ES-I3 (cell line): Measurements from ENCODE around the gene MMEL1.
A peak's percentile ranks its signal among the peaks of the same experiment; 100 is the strongest.

Source experiments
- H3K36me3 ChIP-seq: 2 replicates; pipeline ENCODE4 v1.6.1; 2013; ENCODE audit warnings: mild to moderate bottlenecking, low read length, control low read depth, moderate library complexity; ENCODE audit not compliant: insufficient read depth
- H3K4me1 ChIP-seq: 2 replicates; pipeline ENCODE4 v1.6.1; 2013; ENCODE audit warnings: mild to moderate bottlenecking, control low read depth, low read length; ENCODE audit not compliant: insufficient read depth
- H3K9ac ChIP-seq: 2 replicates; pipeline ENCODE4 v1.6.1; 2013; ENCODE audit warnings: low read depth, mild to moderate bottlenecking, low read length, moderate library complexity
- H3K9me3 ChIP-seq: 2 replicates; pipeline ENCODE4 v1.6.1; 2013; ENCODE audit warnings: mild to moderate bottlenecking, low read length, moderate library complexity; ENCODE audit not compliant: control insufficient read depth, insufficient read depth

The MMEL1 gene

GRCh38 chr1:2646837-2647236 lies 14.0 kb upstream of the MMEL1 start:
- Histone ChIP-seq H3K4me1 (no peaks in the 10 kb centered on the region), H3K9ac (no peak overlapping the region), H3K9me3 (peaks cover 3% of the 10 kb centered on the region; the same call in 1 of the 2 replicates), H3K36me3 (no peaks in the 10 kb centered on the region)

GRCh38 chr1:2645776-2646175 lies 13.0 kb upstream of the MMEL1 start:
- Histone ChIP-seq H3K9me3 (peaks cover 3% of the 10 kb centered on the region; the same call in 1 of the 2 replicates), H3K9ac (no peak overlapping the region), H3K4me1 (no peaks in the 10 kb centered on the region), H3K36me3 (no peaks in the 10 kb centered on the region)

GRCh38 chr1:2645143-2645542 lies 12.3 kb upstream of the MMEL1 start:
- Histone ChIP-seq H3K9ac (no peak overlapping the region), H3K4me1 (no peaks in the 10 kb centered on the region), H3K9me3 (peaks cover 3% of the 10 kb centered on the region; the same call in 1 of the 2 replicates), H3K36me3 (no peaks in the 10 kb centered on the region)

GRCh38 chr1:2644591-2645101 lies 11.8 kb upstream of the MMEL1 start:
- Histone ChIP-seq H3K36me3 (no peaks in the 10 kb centered on the region), H3K9me3 (peaks cover 3% of the 10 kb centered on the region; the same call in 1 of the 2 replicates), H3K9ac (no peak overlapping the region), H3K4me1 (no peaks in the 10 kb centered on the region)

- H3K9me3 ChIP-seq = peaks cover 3% of the 10 kb centered on the region; the same call in 1 of the 2 replicates
- H3K36me3 ChIP-seq = no peaks in the 10 kb centered on the region
- no peak overlapping the region for H3K9ac ChIP-seq
- H3K4me1 ChIP-seq = no peaks in the 10 kb centered on the region
These were observed 11.4 kb upstream of the MMEL1 start for GRCh38 chr1:2644171-2644570.

- Histone ChIP-seq H3K36me3 (no peaks in the 10 kb centered on the region), H3K9me3 (peaks cover 3% of the 10 kb centered on the region; the same call in 1 of the 2 replicates), H3K4me1 (no peaks in the 10 kb centered on the region), H3K9ac (peak overlapping the region; percentile 73)
These were observed 10.7 kb upstream of the MMEL1 start for GRCh38 chr1:2643414-2644077.

- peaks cover under 1% of the 10 kb centered on the region; the same call in 1 of the 2 replicates for H3K9me3 ChIP-seq
- H3K4me1 ChIP-seq = no peaks in the 10 kb centered on the region
- peak overlapping the region; percentile 73 for H3K9ac ChIP-seq
- H3K36me3 ChIP-seq = no peaks in the 10 kb centered on the region
These were observed 10.0 kb upstream of the MMEL1 start for GRCh38 chr1:2642560-2643413.

GRCh38 chr1:2642131-2642559 lies 9.3 kb upstream of the MMEL1 start:
- no peaks in the 10 kb centered on the region for H3K36me3 ChIP-seq
- no peaks in the 10 kb centered on the region for H3K4me1 ChIP-seq
- H3K9ac ChIP-seq = peak overlapping the region; percentile 73; the same call in 1 of the 2 replicates
- no peaks in the 10 kb centered on the region; the same call in 1 of the 2 replicates for H3K9me3 ChIP-seq

- Histone ChIP-seq H3K36me3 (no peaks in the 10 kb centered on the region), H3K9ac (peak overlapping the region; percentile 73; the same call in 1 of the 2 replicates), H3K4me1 (no peaks in the 10 kb centered on the region), H3K9me3 (peaks cover 3% of the 10 kb centered on the region; the same call in 1 of the 2 replicates)
These were observed 8.7 kb upstream of the MMEL1 start for GRCh38 chr1:2641381-2642130.

- Histone ChIP-seq H3K9me3 (0 out of 2 replicates have a peak, but pooled peaks cover 6% of the 10 kb centered on the region), H3K4me1 (no peaks in the 10 kb centered on the region), H3K9ac (no peak overlapping the region), H3K36me3 (no peaks in the 10 kb centered on the region)
These were observed 7.8 kb upstream of the MMEL1 start for GRCh38 chr1:2640626-2641025.

GRCh38 chr1:2639607-2640521 lies 7.0 kb upstream of the MMEL1 start:
- Histone ChIP-seq H3K9me3 (0 out of 2 replicates have a peak, but pooled peaks cover 6% of the 10 kb centered on the region), H3K36me3 (no peaks in the 10 kb centered on the region), H3K4me1 (no peaks in the 10 kb centered on the region), H3K9ac (no peak overlapping the region)

GRCh38 chr1:2639203-2639602 lies 6.4 kb upstream of the MMEL1 start:
- Histone ChIP-seq H3K36me3 (no peaks in the 10 kb centered on the region), H3K9me3 (0 out of 2 replicates have a peak, but pooled peaks cover 6% of the 10 kb centered on the region), H3K4me1 (no peaks in the 10 kb centered on the region), H3K9ac (no peak overlapping the region)

GRCh38 chr1:2638466-2639115 lies 5.8 kb upstream of the MMEL1 start:
- Histone ChIP-seq H3K9me3 (0 out of 2 replicates have a peak, but pooled peaks cover 6% of the 10 kb centered on the region), H3K4me1 (peaks cover 3% of the 10 kb centered on the region; the same call in 1 of the 2 replicates), H3K9ac (no peak overlapping the region), H3K36me3 (no peaks in the 10 kb centered on the region)
